Smooth muscle cell (in vitro differentiated cells): Measurements from ENCODE around the gene COL4A4. TPM values are rescaled to one million over a fixed set of nuclear protein-coding genes. Genes with fewer than 3 reads are reported as not detected.

Source experiments
- DNase-seq: peaks from one replicate; lab custom pipeline; 2025; ENCODE audit not compliant: unreplicated experiment; lab: John Stamatoyannopoulos, UW
- H2AFZ ChIP-seq: fragments of 200-600 bp; sonication (generic); 2 replicates; pipeline ENCODE4 v1.6.0; 2016; ENCODE audit warnings: antibody characterized with exemption, low read depth, mild to moderate bottlenecking
- H3F3A ChIP-seq: fragments of 200-600 bp; sonication (generic); 2 replicates; pipeline ENCODE4 v1.6.0; 2017; ENCODE audit warnings: antibody characterized with exemption, low read depth
- H3K27ac ChIP-seq: fragments of 200-600 bp; sonication (generic); 2 replicates; pipeline ENCODE4 v1.5.1; 2016; ENCODE audit warnings: low read depth, mild to moderate bottlenecking
- H3K27me3 ChIP-seq: fragments of 200-600 bp; sonication (generic); 2 replicates; pipeline ENCODE4 v1.6.1; 2016; ENCODE audit warnings: low read depth, mild to moderate bottlenecking
- H3K36me3 ChIP-seq: fragments of 200-600 bp; sonication (generic); 2 replicates; pipeline ENCODE4 v1.5.1; 2016; ENCODE audit warnings: low read depth
- H3K4me1 ChIP-seq: fragments of 200-600 bp; sonication (generic); 2 replicates; pipeline ENCODE4 v1.5.1; 2016; ENCODE audit warnings: low read depth
- H3K4me2 ChIP-seq: fragments of 200-600 bp; sonication (generic); 2 replicates; pipeline ENCODE4 v1.6.0; 2016; ENCODE audit warnings: mild to moderate bottlenecking
- H3K4me3 ChIP-seq: fragments of 200-600 bp; sonication (generic); 2 replicates; pipeline ENCODE4 v1.5.1; 2016; ENCODE audit warnings: mild to moderate bottlenecking
- H3K79me2 ChIP-seq: fragments of 200-600 bp; sonication (generic); 2 replicates; pipeline ENCODE4 v1.6.0; 2016; ENCODE audit warnings: low read depth, mild to moderate bottlenecking
- H3K9ac ChIP-seq: fragments of 200-600 bp; sonication (generic); 2 replicates; pipeline ENCODE4 v1.6.0; 2016; ENCODE audit warnings: low read depth
- H3K9me3 ChIP-seq: fragments of 200-600 bp; sonication (generic); replicated peaks from 2 replicates; pipeline ENCODE4 v1.5.1; 2016; ENCODE audit warnings: low read depth
- H4K20me1 ChIP-seq: fragments of 200-600 bp; sonication (generic); 2 replicates; pipeline ENCODE4 v1.6.0; 2016; ENCODE audit warnings: low read depth
- WGBS: methylation state at CpG from one replicate; pipeline ENCODE4 v1.1.7; 2016; ENCODE audit warnings: low lambda C conversion rate; 5-methylcytosine and 5-hydroxymethylcytosine counted together
- polyA plus RNA-seq: library from polyadenylated mRNA; unstranded; fragments of >200 nt; fragmentation: Nextera tagmentation; extraction: Ambion mirVana; gene quantifications from 2 replicates; pipeline ENCODE4 v1.2.1, GENCODE V29; 2016
- total RNA-seq: library from RNA; depleted of rRNA; stranded (reverse); fragments of >200 nt; gene quantifications from 2 replicates; pipeline ENCODE4 v1.2.3, GENCODE V29; 2014
- TF ChIP-seq, protein P1 (sequence below): fragments of 200-600 bp; sonication (generic); IDR thresholded peaks from 2 replicates; pipeline ENCODE4 v1.5.1; 2017; ENCODE audit warnings: borderline replicate concordance, mild to moderate bottlenecking, antibody characterized with exemption; ENCODE audit not compliant: insufficient read depth, poor library complexity, severe bottlenecking

COL4A4 gene
- total and polyA plus RNA-seq, 2 experiments from 2014 or later, result under 0.01 to 0.05 TPM

GRCh38 chr2:227164763-227165291 is 822 bp upstream of the COL4A4 start:
- Histone ChIP-seq H4K20me1 (no peaks in the 10 kb centered on the region), H3K4me1 (peaks cover 13% of the 10 kb centered on the region), H3K36me3 (no peaks in the 10 kb centered on the region), H2AFZ (no peak overlapping the region), H3K9me3 (peaks cover 6% of the 10 kb centered on the region), H3K4me3 (peak overlapping the region; percentile 51), H3K9ac (no peak overlapping the region), H3K79me2 (no peaks in the 10 kb centered on the region), H3K27me3 (peaks cover 78% of the 10 kb centered on the region), H3K27ac (no peak overlapping the region), H3K4me2 (peak overlapping the region; percentile 91), H3F3A (no peaks in the 10 kb centered on the region)
- TF ChIP-seq, protein P1, sequence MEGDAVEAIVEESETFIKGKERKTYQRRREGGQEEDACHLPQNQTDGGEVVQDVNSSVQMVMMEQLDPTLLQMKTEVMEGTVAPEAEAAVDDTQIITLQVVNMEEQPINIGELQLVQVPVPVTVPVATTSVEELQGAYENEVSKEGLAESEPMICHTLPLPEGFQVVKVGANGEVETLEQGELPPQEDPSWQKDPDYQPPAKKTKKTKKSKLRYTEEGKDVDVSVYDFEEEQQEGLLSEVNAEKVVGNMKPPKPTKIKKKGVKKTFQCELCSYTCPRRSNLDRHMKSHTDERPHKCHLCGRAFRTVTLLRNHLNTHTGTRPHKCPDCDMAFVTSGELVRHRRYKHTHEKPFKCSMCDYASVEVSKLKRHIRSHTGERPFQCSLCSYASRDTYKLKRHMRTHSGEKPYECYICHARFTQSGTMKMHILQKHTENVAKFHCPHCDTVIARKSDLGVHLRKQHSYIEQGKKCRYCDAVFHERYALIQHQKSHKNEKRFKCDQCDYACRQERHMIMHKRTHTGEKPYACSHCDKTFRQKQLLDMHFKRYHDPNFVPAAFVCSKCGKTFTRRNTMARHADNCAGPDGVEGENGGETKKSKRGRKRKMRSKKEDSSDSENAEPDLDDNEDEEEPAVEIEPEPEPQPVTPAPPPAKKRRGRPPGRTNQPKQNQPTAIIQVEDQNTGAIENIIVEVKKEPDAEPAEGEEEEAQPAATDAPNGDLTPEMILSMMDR, result no peak
- WGBS, result 3% methylated on average over 36 of the region's 38 CpGs
- no peak for DNase-seq

GRCh38 chr2:227163485-227163997 is 464 bp downstream of the COL4A4 start:
- Histone ChIP-seq H3K4me3 (peak overlapping the region; percentile 51), H3K9me3 (peaks cover 6% of the 10 kb centered on the region), H3K79me2 (no peaks in the 10 kb centered on the region), H3K36me3 (no peaks in the 10 kb centered on the region), H3K9ac (no peak overlapping the region), H3K4me1 (peaks cover 13% of the 10 kb centered on the region), H2AFZ (peak overlapping the region; percentile 1), H3K27ac (no peak overlapping the region), H3K4me2 (peak overlapping the region; percentile 91), H3K27me3 (peaks cover 89% of the 10 kb centered on the region), H3F3A (no peaks in the 10 kb centered on the region), H4K20me1 (no peaks in the 10 kb centered on the region)
- WGBS, result 5% methylated on average over 19 of the region's 20 CpGs
- TF ChIP-seq, protein P1, result no peak
- DNase-seq, result no peak

DNA sequence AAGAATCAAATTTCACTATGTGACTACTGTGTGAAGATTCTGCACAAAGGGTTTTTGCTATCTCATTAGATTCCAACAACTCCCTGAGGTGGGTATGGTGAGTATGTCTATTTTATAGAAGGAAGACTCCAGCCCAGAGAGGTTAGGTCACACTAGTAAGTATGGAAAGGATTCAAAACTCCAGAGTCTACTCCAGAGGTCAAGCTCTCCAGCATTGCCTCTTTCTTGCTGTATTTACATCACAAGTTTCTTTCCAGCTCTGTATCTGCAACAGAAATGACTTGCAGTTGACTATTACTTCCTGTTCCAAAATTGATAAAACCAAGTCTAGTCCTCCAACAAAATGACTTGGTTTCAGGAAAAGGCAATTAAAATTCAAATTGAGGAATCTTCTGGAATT is 2.1 kb downstream of the COL4A4 start:
- H3K4me1 ChIP-seq, result peaks cover 13% of the 10 kb centered on the region
- H4K20me1 ChIP-seq, result no peaks in the 10 kb centered on the region
- H3K79me2 ChIP-seq, result no peaks in the 10 kb centered on the region
- H3K4me2 ChIP-seq, result no peak overlapping the region
- no peak overlapping the region for H3K4me3 ChIP-seq
- H3K36me3 ChIP-seq, result no peaks in the 10 kb centered on the region
- no peaks in the 10 kb centered on the region for H3F3A ChIP-seq
- H3K27me3 ChIP-seq, result peaks cover 96% of the 10 kb centered on the region
- no peak overlapping the region for H2AFZ ChIP-seq
- H3K9me3 ChIP-seq, result no peaks in the 10 kb centered on the region
- no peak for DNase-seq
- no peak overlapping the region for H3K27ac ChIP-seq
- no peak overlapping the region for H3K9ac ChIP-seq
- TF ChIP-seq, protein P1, result no peak

GRCh38 chr2:227160164-227160563 is 3.8 kb downstream of the COL4A4 start:
- Histone ChIP-seq H4K20me1 (no peaks in the 10 kb centered on the region), H3K9ac (no peak overlapping the region), H3K27me3 (peaks cover 80% of the 10 kb centered on the region), H2AFZ (no peak overlapping the region), H3K4me1 (peaks cover 13% of the 10 kb centered on the region), H3K79me2 (no peaks in the 10 kb centered on the region), H3K4me2 (no peak overlapping the region), H3F3A (no peaks in the 10 kb centered on the region), H3K36me3 (no peaks in the 10 kb centered on the region), H3K9me3 (no peaks in the 10 kb centered on the region), H3K4me3 (no peak overlapping the region), H3K27ac (no peak overlapping the region)
- TF ChIP-seq, protein P1, result no peak
- DNase-seq, result no peak
- WGBS, result 72% methylated on average over 2 of the region's 2 CpGs
